H9 (cell line): Measurements from ENCODE around the gene HTR2B. TPM values are rescaled to one million over a fixed set of nuclear protein-coding genes. Genes with fewer than 3 reads are reported as not detected.
"Not testable (repeated sequence)": the region's sequence is repeated elsewhere in the genome, so short reads cannot be mapped to it uniquely, and the experiment has no call there.

Source experiments
- DNase-seq: peaks from one replicate; pipeline ENCODE4 v3.0.0-alpha.2; 2017
- H2AFZ ChIP-seq: one replicate; pipeline ENCODE4 v1.6.1; 2013; ENCODE audit warnings: mild to moderate bottlenecking, low read length, control low read depth, moderate library complexity
- H2AK5ac ChIP-seq: 2 replicates; pipeline ENCODE4 v1.6.1; 2013; ENCODE audit warnings: low read length, control low read depth, mixed read lengths; ENCODE audit not compliant: insufficient read length
- H2BK120ac ChIP-seq: one replicate; pipeline ENCODE4 v1.6.1; 2013; ENCODE audit warnings: low read depth, mild to moderate bottlenecking, low read length, control low read depth, inconsistent platforms; ENCODE audit not compliant: poor library complexity, severe bottlenecking
- H2BK12ac ChIP-seq: 2 replicates; pipeline ENCODE4 v1.6.1; 2013; ENCODE audit warnings: low read length, control low read depth, mixed read lengths, low read depth; ENCODE audit not compliant: insufficient read length
- H2BK15ac ChIP-seq: 2 replicates; pipeline ENCODE4 v1.6.1; 2013; ENCODE audit warnings: low read depth, low read length, control low read depth
- H2BK20ac ChIP-seq: one replicate; pipeline ENCODE4 v1.6.1; 2013; ENCODE audit warnings: low read depth, mild to moderate bottlenecking, low read length, control low read depth, inconsistent platforms; ENCODE audit not compliant: poor library complexity, severe bottlenecking
- H2BK5ac ChIP-seq: 2 replicates; pipeline ENCODE4 v1.6.1; 2013; ENCODE audit warnings: low read length, control low read depth, mixed read lengths; ENCODE audit not compliant: insufficient read length
- H3K14ac ChIP-seq: 2 replicates; pipeline ENCODE4 v1.6.1; 2013; ENCODE audit warnings: low read length, control low read depth; ENCODE audit not compliant: insufficient read depth
- H3K18ac ChIP-seq: 2 replicates; pipeline ENCODE4 v1.6.1; 2013; ENCODE audit warnings: low read depth, mild to moderate bottlenecking, mixed read lengths, low read length, control low read depth; ENCODE audit not compliant: insufficient read length
- H3K23ac ChIP-seq: 2 replicates; pipeline ENCODE4 v1.6.1; 2013; ENCODE audit warnings: low read length, control low read depth, mixed read lengths, low read depth; ENCODE audit not compliant: insufficient read length
- H3K23me2 ChIP-seq: 2 replicates; pipeline ENCODE4 v1.6.1; 2013; ENCODE audit warnings: low read depth, mild to moderate bottlenecking, mixed read lengths, low read length, control low read depth; ENCODE audit not compliant: insufficient read length, poor library complexity, severe bottlenecking
- H3K27ac ChIP-seq: 2 replicates; pipeline ENCODE4 v1.5.1; 2013; ENCODE audit warnings: low read length, control low read depth, mixed read lengths, low read depth; ENCODE audit not compliant: insufficient read length
- H3K27me3 ChIP-seq: 2 replicates; pipeline ENCODE4 v1.6.1; 2013; ENCODE audit warnings: low read length, control low read depth, inconsistent platforms; ENCODE audit not compliant: insufficient read depth
- H3K4ac ChIP-seq: 2 replicates; pipeline ENCODE4 v1.6.1; 2013; ENCODE audit warnings: low read depth, mild to moderate bottlenecking, control low read depth, inconsistent platforms, low read length, moderate library complexity
- H3K4me1 ChIP-seq: 2 replicates; pipeline ENCODE4 v1.6.1; 2013; ENCODE audit warnings: low read length, control low read depth, inconsistent platforms; ENCODE audit not compliant: insufficient read depth
- H3K4me2 ChIP-seq: 2 replicates; pipeline ENCODE4 v1.6.1; 2013; ENCODE audit warnings: low read length, control low read depth, mixed read lengths; ENCODE audit not compliant: insufficient read length, insufficient read depth
- H3K56ac ChIP-seq: 2 replicates; pipeline ENCODE4 v1.6.1; 2013; ENCODE audit warnings: low read depth, mild to moderate bottlenecking, mixed read lengths, low read length, control low read depth; ENCODE audit not compliant: insufficient read length
- H3K79me1 ChIP-seq: 2 replicates; pipeline ENCODE4 v1.6.1; 2013; ENCODE audit warnings: low read depth, mild to moderate bottlenecking, moderate library complexity, low read length, control low read depth, inconsistent platforms; ENCODE audit not compliant: insufficient read depth, poor library complexity, severe bottlenecking
- H3K79me2 ChIP-seq: 2 replicates; pipeline ENCODE4 v1.6.1; 2013; ENCODE audit warnings: low read length, control low read depth, inconsistent platforms; ENCODE audit not compliant: insufficient read depth
- H3K9ac ChIP-seq: 2 replicates; pipeline ENCODE4 v1.6.1; 2013; ENCODE audit warnings: low read length, control low read depth, mixed read lengths; ENCODE audit not compliant: insufficient read length; ENCODE audit errors: extremely low read depth
- H3K9me3 ChIP-seq: one replicate; pipeline ENCODE4 v1.6.1; 2013; ENCODE audit warnings: low read depth, low read length, inconsistent platforms; ENCODE audit not compliant: control insufficient read depth
- H3T11ph ChIP-seq: one replicate; pipeline ENCODE4 v1.6.1; 2013; ENCODE audit warnings: mild to moderate bottlenecking, low read length, control low read depth, inconsistent platforms
- H4K20me1 ChIP-seq: one replicate; pipeline ENCODE4 v1.6.1; 2013; ENCODE audit not compliant: control insufficient read depth, insufficient read length, insufficient read depth
- H4K5ac ChIP-seq: 2 replicates; pipeline ENCODE4 v1.6.1; 2013; ENCODE audit warnings: low read depth, mild to moderate bottlenecking, mixed read lengths, low read length, control low read depth; ENCODE audit not compliant: insufficient read length
- H4K8ac ChIP-seq: replicated peaks from 2 replicates; pipeline ENCODE4 v1.6.1; 2013; ENCODE audit warnings: low read length, control low read depth, mixed read lengths, low read depth; ENCODE audit not compliant: insufficient read length
- H4K91ac ChIP-seq: 2 replicates; pipeline ENCODE4 v1.6.1; 2013; ENCODE audit warnings: low read depth, mild to moderate bottlenecking, moderate library complexity, mixed read lengths, low read length, control low read depth; ENCODE audit not compliant: insufficient read length
- H3K27ac Mint-ChIP-seq, 3 experiments: 2 replicates in 2 of 3; 3 replicates in 1 of 3; pipeline ENCODE4 v1.8.0; 2020 to 2021; ENCODE audit warnings: mixed read lengths in 3 of 3, mild to moderate bottlenecking in 1 of 3, moderate library complexity in 1 of 3
- H3K27me3 Mint-ChIP-seq: 2 replicates; pipeline ENCODE4 v1.8.0; 2021; ENCODE audit warnings: low read depth, mild to moderate bottlenecking, moderate library complexity, mixed read lengths
- H3K36me3 Mint-ChIP-seq, 3 experiments: 2 replicates in 2 of 3; 3 replicates in 1 of 3; pipeline ENCODE4 v1.8.0; 2020 to 2021; ENCODE audit warnings: low read depth in 3 of 3, mixed read lengths in 3 of 3; ENCODE audit not compliant: insufficient read depth in 1 of 3
- H3K4me1 Mint-ChIP-seq, 2 experiments: 2 replicates each; pipeline ENCODE4 v1.8.0; 2020; ENCODE audit warnings: mixed read lengths in 2 of 2
- H3K4me3 Mint-ChIP-seq, 2 experiments: 2 replicates in 1 of 2; 3 replicates in 1 of 2; pipeline ENCODE4 v1.8.0; 2020 to 2021; ENCODE audit warnings: mild to moderate bottlenecking in 2 of 2, mixed read lengths in 2 of 2, moderate library complexity in 1 of 2
- H3K9me3 Mint-ChIP-seq, 2 experiments: 2 replicates in 1 of 2; 3 replicates in 1 of 2; pipeline ENCODE4 v1.8.0; 2020; ENCODE audit warnings: mild to moderate bottlenecking in 2 of 2, mixed read lengths in 2 of 2, moderate library complexity in 1 of 2
- WGBS: extraction: QIAGEN DNeasy Blood & Tissue Kit; methylation state at CpG from one replicate; pipeline ENCODE4 v1.1.7; 2013; ENCODE audit warnings: missing lambda C conversion rate, low lambda C conversion rate, mixed read lengths; ENCODE audit not compliant: insufficient read length; ENCODE audit errors: extremely low coverage; 5-methylcytosine and 5-hydroxymethylcytosine counted together
- total RNA-seq: library from RNA; stranded (reverse); gene quantifications from 2 replicates; pipeline ENCODE4 v1.2.1, GENCODE V29; 2021
- TF ChIP-seq, protein P1 (sequence below): fragments of 200-600 bp; sonication (generic); conservative IDR thresholded peaks from 3 replicates; pipeline ENCODE4 v1.8.0; 2021; ENCODE audit warnings: antibody characterized with exemption, mild to moderate bottlenecking

The HTR2B gene
- total RNA-seq, 1 experiment from 2014 or later: not detected

DNA sequence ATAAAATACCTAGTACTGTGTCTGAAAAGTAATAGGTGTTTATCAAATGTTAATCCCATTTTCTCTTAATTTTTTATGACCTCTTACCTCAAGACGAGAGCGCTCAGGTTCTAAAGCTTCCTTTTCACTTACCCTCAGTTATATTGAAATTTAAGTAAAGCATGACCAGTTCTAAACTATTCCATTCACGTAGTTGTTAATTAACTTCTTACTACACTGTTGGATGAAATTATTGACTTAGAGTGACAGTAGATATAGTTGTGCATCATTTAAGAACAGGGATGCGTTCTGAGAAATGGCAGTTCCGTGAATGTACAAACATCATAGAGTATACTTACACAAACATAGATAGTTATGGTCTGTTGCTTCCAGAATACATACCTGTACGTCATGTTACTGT, 20.1 kb upstream of the HTR2B start:
- Histone ChIP-seq H2BK15ac (no peak overlapping the region), H4K5ac (no peak overlapping the region), H3K9ac (no peak overlapping the region), H2AK5ac (no peak overlapping the region), H3K9me3 (no peaks in the 10 kb centered on the region), H3K23me2 (no peaks in the 10 kb centered on the region), H3K56ac (no peak overlapping the region), H2BK20ac (no peak overlapping the region), H4K20me1 (no peaks in the 10 kb centered on the region), H3K4ac (no peak overlapping the region), H2BK12ac (no peak overlapping the region), H3T11ph (no peak overlapping the region), H3K27ac (no peak overlapping the region), H3K4me1 (no peaks in the 10 kb centered on the region), H3K23ac (no peak overlapping the region), H2AFZ (no peak overlapping the region), H3K18ac (no peak overlapping the region), H2BK5ac (no peak overlapping the region), H3K79me1 (no peaks in the 10 kb centered on the region), H2BK120ac (no peak overlapping the region), H3K27me3 (no peaks in the 10 kb centered on the region), H3K4me2 (no peak overlapping the region), H3K79me2 (no peaks in the 10 kb centered on the region), H3K14ac (no peak overlapping the region), H4K8ac (no peak overlapping the region), H4K91ac (no peak overlapping the region)
- H3K36me3 Mint-ChIP-seq: peaks cover 7 to 29% (median 18%) of the 10 kb centered on the region in 3 experiments; a peak in 6 of 7 replicates
- TF ChIP-seq, protein P1, sequence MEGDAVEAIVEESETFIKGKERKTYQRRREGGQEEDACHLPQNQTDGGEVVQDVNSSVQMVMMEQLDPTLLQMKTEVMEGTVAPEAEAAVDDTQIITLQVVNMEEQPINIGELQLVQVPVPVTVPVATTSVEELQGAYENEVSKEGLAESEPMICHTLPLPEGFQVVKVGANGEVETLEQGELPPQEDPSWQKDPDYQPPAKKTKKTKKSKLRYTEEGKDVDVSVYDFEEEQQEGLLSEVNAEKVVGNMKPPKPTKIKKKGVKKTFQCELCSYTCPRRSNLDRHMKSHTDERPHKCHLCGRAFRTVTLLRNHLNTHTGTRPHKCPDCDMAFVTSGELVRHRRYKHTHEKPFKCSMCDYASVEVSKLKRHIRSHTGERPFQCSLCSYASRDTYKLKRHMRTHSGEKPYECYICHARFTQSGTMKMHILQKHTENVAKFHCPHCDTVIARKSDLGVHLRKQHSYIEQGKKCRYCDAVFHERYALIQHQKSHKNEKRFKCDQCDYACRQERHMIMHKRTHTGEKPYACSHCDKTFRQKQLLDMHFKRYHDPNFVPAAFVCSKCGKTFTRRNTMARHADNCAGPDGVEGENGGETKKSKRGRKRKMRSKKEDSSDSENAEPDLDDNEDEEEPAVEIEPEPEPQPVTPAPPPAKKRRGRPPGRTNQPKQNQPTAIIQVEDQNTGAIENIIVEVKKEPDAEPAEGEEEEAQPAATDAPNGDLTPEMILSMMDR: no peak
- H3K27me3 Mint-ChIP-seq: no peaks in the 10 kb centered on the region
- no peak for DNase-seq
- no peaks in the 10 kb centered on the region for H3K9me3 Mint-ChIP-seq
- whole genome bisulfite sequencing: no CpG with 5 or more reads among the region's 6 CpGs
- H3K4me3 Mint-ChIP-seq: no peak overlapping the region
- H3K4me1 Mint-ChIP-seq: no peaks in the 10 kb centered on the region
- H3K27ac Mint-ChIP-seq: no peak overlapping the region

DNA sequence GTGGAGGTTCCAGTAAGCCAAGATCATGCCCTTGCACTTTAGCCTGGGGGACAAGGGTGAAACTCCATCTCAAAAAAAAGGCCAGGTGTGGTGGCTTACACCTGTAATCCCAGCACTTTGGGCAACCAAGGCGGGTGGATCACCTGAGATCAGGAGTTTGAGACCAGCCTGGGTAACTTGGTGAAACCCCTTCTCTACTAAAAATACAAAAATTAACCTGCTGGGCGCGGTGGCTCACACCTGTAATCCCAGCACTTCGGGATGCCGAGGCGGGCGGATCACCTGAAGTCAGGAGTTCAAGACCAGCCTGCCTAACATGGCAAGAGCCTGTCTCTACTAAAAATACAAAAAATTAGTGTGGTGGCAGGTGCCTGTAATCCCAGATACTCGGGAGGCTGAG, 16.0 kb upstream of the HTR2B start:
- not testable (repeated sequence) for H4K20me1 ChIP-seq, H3K4me3 Mint-ChIP-seq, H3K4ac ChIP-seq, H3K36me3 Mint-ChIP-seq, H4K5ac ChIP-seq, H3T11ph ChIP-seq, H3K27me3 Mint-ChIP-seq, H3K14ac ChIP-seq, H2BK20ac ChIP-seq, DNase-seq, H2BK5ac ChIP-seq, H3K18ac ChIP-seq, H3K9me3 ChIP-seq, H3K56ac ChIP-seq, H3K9me3 Mint-ChIP-seq, H3K4me2 ChIP-seq, H4K8ac ChIP-seq, H3K27me3 ChIP-seq, H3K23me2 ChIP-seq, H4K91ac ChIP-seq, H3K27ac Mint-ChIP-seq, H3K79me1 ChIP-seq, H3K79me2 ChIP-seq, H2BK120ac ChIP-seq, H3K9ac ChIP-seq, H3K4me1 Mint-ChIP-seq, H3K27ac ChIP-seq, H2BK15ac ChIP-seq, H2AK5ac ChIP-seq, H3K4me1 ChIP-seq, H2AFZ ChIP-seq, H2BK12ac ChIP-seq, H3K23ac ChIP-seq
- WGBS: no CpG with 5 or more reads among the region's 8 CpGs
